Measurements from ENCODE around the gene ADAM11.

- TF ChIP-seq CTCF (IDR thresholded peaks at IDR 0.05; ENCODE audit: insufficient read depth, low read length, poor library complexity, severe bottlenecking) (no peak), EZH2phosphoT487 (conservative IDR thresholded peaks at IDR 0.05; ENCODE audit: low read length) (no peak)
Observed at GRCh38 chr17:44733753-44734152, 25.0 kb upstream of the ADAM11 start.
